ENCODE measurements around the gene ARHGEF5. TPM values are rescaled to one million over a fixed set of nuclear protein-coding genes. Genes with fewer than 3 reads are reported as not detected.

Gene ARHGEF5
- total and polyA plus RNA-seq, 2 donors (not counting 1 experiment from before 2014, with no cell fraction given) = 3.0 to 3.1 TPM

- no peak for DNase-seq (ENCODE audit: low read depth in 2 of 2)
- Histone ChIP-seq H3K4me2 (ENCODE audit: extremely low read depth, insufficient read depth, low read length) (no peak overlapping the region), H4K20me1 (ENCODE audit: control insufficient read depth, extremely low read depth, insufficient read depth, low read length) (no peaks in the 10 kb centered on the region), H3K9me3 (ENCODE audit: control insufficient read depth, insufficient read depth, low read depth, low read length) (no peaks in the 10 kb centered on the region), H2AFZ (ENCODE audit: low read length) (no peak overlapping the region), H3K36me3 (ENCODE audit: control insufficient read depth, insufficient read depth, low read length) (no peaks in the 10 kb centered on the region), H3K79me2 (ENCODE audit: control insufficient read depth, insufficient read depth, low read length) (no peaks in the 10 kb centered on the region), H3K4me3 (replicated peaks in 1 of 4; ENCODE audit: control extremely low read depth in 1 of 4, insufficient read depth in 1 of 4, low read depth in 3 of 4, low read length in 4 of 4) (no peak overlapping the region), H3K4me1 (ENCODE audit: control insufficient read depth, extremely low read depth, insufficient read depth, low read length) (no peaks in the 10 kb centered on the region), H3K27me3 (ENCODE audit: control insufficient read depth, insufficient read depth, low read length) (no peaks in the 10 kb centered on the region), H3K9ac (ENCODE audit: insufficient read depth, low read length) (no peak overlapping the region), H3K27ac (ENCODE audit: insufficient read depth, low read length) (no peak overlapping the region)
- TF ChIP-seq, protein P1, sequence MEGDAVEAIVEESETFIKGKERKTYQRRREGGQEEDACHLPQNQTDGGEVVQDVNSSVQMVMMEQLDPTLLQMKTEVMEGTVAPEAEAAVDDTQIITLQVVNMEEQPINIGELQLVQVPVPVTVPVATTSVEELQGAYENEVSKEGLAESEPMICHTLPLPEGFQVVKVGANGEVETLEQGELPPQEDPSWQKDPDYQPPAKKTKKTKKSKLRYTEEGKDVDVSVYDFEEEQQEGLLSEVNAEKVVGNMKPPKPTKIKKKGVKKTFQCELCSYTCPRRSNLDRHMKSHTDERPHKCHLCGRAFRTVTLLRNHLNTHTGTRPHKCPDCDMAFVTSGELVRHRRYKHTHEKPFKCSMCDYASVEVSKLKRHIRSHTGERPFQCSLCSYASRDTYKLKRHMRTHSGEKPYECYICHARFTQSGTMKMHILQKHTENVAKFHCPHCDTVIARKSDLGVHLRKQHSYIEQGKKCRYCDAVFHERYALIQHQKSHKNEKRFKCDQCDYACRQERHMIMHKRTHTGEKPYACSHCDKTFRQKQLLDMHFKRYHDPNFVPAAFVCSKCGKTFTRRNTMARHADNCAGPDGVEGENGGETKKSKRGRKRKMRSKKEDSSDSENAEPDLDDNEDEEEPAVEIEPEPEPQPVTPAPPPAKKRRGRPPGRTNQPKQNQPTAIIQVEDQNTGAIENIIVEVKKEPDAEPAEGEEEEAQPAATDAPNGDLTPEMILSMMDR (conservative IDR thresholded peaks at IDR 0.05 in 1 of 2, IDR thresholded peaks at IDR 0.05 in 1 of 2; ENCODE audit: low read depth in 1 of 2, low read length in 2 of 2) = no peak
- no peak for TF ChIP-seq EZH2 (IDR thresholded peaks at IDR 0.05; ENCODE audit: low read length, missing control alignments)
These were observed 73.2 kb downstream of the ARHGEF5 start for GRCh38 chr7:144428431-144428830.

Other genes with a start within 250 kb of the ARHGEF5 start
- not detected in 2 replicates for gene OR2A2, start 245.8 kb upstream of the ARHGEF5 start, total RNA-seq
- gene OR2A2, start 245.8 kb upstream of the ARHGEF5 start, polyA plus RNA-seq = not detected in 2 replicates
- gene OR2A14, start 232.2 kb upstream of the ARHGEF5 start, total RNA-seq = not detected in 2 replicates
- not detected in 2 replicates for gene OR2A14, start 232.2 kb upstream of the ARHGEF5 start, polyA plus RNA-seq
- gene CTAGE4, start 171.9 kb upstream of the ARHGEF5 start, total RNA-seq = 0.17 and 1.0 TPM in 2 replicates
- 0.58 TPM in 1 of 2 replicates, not detected in the other for gene CTAGE4, start 171.9 kb upstream of the ARHGEF5 start, polyA plus RNA-seq
- gene ARHGEF35, start 159.6 kb upstream of the ARHGEF5 start, total RNA-seq = 0.51 and 5.4 TPM in 2 replicates
- 1.1 and 1.9 TPM in 2 replicates for gene ARHGEF35, start 159.6 kb upstream of the ARHGEF5 start, polyA plus RNA-seq
- gene OR2A42, start 115.8 kb upstream of the ARHGEF5 start, total RNA-seq = under 0.01 TPM in 1 of 2 replicates, not detected in the other
- gene OR2A42, start 115.8 kb upstream of the ARHGEF5 start, polyA plus RNA-seq = 0.02 and 0.06 TPM in 2 replicates
- gene OR2A7, start 90.6 kb upstream of the ARHGEF5 start, total RNA-seq = 0.26 and 0.50 TPM in 2 replicates
- 0.39 and 0.45 TPM in 2 replicates for gene OR2A7, start 90.6 kb upstream of the ARHGEF5 start, polyA plus RNA-seq
- gene CTAGE8, start 86.1 kb upstream of the ARHGEF5 start, total RNA-seq = 0.26 and 0.83 TPM in 2 replicates
- gene CTAGE8, start 86.1 kb upstream of the ARHGEF5 start, polyA plus RNA-seq = 0.14 and 0.43 TPM in 2 replicates
- gene OR2A1, start 43.0 kb upstream of the ARHGEF5 start, total RNA-seq = under 0.01 and 0.17 TPM in 2 replicates
- 0.07 TPM in 1 of 2 replicates, not detected in the other for gene OR2A1, start 43.0 kb upstream of the ARHGEF5 start, polyA plus RNA-seq
- gene NOBOX, start 48.3 kb downstream of the ARHGEF5 start, total RNA-seq = not detected in 2 replicates
- gene NOBOX, start 48.3 kb downstream of the ARHGEF5 start, polyA plus RNA-seq = not detected in 2 replicates